GM21528 (cell line): Measurements from ENCODE around the gene FGD3.
"Not testable (repeated sequence)": the region's sequence is repeated elsewhere in the genome, so short reads cannot be mapped to it uniquely, and the experiment has no call there.

Experiments used
- ATAC-seq: cut with Tn5 transposase; IDR thresholded peaks from one replicate; pipeline ENCODE4 v1.9.1; 2021; ENCODE audit warnings: mild to moderate bottlenecking, moderate library complexity; ENCODE audit not compliant: unreplicated experiment, low FRiP score

FGD3 gene

GRCh38 chr9:93004561-93004960, 57.2 kb downstream of the FGD3 start:
- ATAC-seq: no peak

DNA sequence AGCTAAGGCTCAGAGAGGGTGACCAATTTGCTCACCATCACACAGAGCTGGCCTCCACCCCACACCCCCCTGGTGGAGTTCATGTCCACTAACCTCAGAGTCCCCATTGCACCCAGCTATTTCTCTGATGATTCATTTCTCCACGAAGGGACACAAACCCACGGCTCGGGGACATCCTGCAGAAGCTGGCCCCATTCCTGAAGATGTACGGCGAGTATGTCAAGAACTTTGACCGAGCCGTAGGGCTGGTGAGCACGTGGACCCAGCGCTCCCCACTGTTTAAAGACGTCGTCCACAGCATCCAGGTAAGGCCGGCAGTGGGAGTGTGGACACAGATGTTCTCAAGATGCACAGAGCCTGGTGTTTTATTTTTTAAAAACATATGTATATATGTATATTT, 58.6 kb downstream of the FGD3 start:
- ATAC-seq: no peak

- no peak for ATAC-seq
Measured at GRCh38 chr9:93007529-93008058, 60.3 kb downstream of the FGD3 start.

DNA sequence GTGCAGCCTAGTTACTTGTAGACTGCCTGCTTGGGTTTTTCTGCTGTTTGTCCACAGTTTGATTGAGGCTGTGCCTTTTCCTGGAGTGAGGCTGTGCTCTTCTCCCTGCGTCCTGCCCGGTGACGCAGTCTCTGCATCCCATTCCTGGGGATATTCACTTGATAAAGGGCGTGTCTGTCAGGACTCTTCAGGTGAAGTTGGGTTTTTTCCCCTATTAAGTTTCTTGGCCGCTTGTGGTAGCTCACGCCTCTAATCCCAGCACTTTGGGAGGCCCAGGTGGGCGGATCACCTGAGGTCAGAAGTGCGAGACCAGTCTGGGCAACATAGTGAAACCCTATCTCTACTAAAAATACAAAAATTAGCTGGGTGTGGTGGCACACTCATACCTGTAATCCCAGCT, 61.1 kb downstream of the FGD3 start:
- ATAC-seq: no peak

DNA sequence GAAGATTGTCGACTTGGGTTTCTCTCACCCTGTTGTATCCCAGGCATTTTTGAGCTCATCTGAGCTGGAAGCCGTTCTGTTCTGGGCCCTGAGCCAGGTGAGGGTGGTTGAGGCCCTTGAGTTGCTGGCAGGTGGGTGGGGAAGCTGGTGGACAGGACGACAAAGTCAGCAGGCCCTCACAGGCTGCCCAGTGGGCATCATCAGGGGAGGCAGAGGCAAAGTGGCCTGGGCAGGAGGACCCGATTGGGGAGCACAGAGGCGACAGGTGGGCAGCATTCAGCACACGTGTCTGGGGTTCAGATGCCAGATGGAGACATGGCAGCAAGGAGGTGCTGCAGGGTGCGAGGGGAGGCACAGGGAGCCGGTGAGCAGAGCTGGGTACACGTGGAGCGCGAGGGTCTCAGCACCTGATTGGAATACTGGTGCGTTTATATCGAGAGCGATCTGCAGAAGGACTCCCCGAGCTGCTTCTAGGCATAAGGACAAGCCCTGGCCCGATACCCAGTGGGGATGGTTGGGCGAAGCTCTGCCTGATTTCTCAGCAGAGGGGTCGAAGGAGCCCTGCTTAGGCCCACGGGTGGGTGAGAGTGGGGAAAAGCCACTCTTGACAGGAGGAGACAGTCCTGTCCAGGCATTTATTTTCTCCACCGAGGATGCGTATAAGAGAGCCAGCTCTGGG, 62.2 kb downstream of the FGD3 start:
- no peak for ATAC-seq

DNA sequence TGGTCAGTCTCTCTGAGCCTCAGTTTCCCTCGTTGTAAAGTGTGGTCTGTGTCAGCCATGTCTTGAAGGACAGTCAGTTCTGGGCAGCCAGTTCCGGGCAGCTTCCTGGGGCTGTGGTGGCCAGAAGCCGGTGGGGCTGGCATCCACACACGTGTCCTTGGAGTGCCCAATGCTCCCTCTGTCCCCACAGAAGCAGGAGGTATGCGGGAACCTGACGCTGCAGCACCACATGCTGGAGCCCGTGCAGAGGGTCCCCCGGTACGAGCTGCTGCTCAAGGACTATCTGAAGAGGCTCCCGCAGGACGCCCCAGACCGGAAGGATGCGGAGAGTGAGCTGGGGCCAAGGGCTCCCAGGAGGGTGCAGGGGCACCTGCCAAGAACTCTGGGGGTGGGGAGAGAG, 62.7 kb downstream of the FGD3 start:
- no peak for ATAC-seq

DNA sequence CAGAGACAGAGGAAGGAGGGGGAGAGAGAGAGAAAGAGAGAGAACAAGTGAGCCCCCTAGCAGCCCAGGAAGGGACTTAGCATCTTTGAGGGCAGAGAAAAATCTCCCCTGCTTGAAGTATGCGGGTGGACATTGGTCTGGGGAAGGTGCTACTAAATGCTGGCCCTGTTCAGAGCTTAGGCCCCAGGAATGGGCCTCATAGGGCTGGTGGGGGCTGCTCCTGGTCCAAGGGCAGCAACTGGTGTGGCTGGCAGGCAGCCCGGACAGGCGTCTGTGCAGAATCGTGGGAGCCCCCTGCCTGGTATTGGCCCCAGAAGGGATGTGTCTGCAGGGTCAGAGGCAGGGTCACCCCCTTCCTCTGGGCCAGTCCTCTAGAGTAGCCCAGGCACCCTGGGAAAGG, 63.4 kb downstream of the FGD3 start:
- no peak for ATAC-seq

DNA sequence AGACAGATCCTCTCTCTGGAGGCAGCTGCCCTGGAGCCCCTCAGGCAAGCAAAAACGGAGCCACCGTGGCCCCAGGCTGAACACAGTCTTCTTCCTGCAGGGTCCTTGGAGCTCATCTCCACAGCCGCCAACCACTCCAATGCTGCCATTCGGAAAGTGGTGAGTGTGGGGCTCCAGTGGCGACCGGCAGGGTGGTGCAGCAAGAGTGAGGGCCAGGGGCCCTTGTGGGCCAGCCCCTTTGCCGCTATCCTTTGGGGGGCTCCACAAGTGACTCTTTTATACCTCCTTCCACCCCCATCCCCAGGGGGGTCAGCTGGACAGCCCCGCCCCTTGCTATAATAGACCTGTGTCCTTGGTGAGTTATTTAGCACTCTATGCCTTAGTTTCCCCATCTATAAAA, 63.8 kb downstream of the FGD3 start:
- ATAC-seq: no peak

DNA sequence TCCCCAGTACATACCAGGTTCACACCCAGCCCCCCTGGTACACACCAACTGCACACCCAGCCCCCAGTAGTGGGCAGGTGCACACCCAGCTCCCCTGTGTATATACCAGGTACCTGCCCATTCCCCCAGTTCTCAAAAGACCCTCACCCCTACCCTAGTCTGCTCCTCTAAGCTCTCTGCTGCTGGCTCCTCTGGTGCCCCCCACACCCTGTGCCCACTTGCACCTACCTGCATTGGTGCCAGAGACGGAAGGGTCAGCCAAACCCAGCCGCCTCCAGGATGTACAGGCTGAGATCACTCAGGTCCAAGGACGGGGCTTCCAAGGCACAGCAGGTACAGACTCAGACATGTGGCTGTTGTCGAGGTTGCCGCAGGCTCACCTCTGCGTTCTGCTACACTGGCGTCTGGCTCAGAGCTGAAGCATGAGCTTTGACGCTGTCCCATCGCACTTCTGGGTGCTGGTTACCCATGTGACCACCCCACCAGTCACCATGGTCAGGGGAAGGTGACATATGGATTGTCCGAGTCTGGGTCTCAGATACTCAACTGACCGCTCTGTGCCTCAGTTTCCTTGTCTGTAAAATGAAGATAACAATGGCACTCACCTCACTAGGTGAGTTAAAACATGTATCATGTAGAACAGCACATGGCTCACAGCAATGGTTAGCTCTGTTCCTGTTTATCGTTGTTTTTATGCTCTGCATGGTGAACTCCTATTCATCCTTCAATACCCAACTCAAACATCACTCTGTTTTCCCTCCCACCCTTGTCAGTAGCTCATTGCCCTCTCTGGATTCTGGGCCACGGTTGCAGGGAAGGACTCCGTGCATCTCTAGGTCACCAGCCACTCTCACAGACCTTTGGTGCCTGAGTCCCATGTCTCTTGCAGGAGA, 65.9 kb downstream of the FGD3 start:
- ATAC-seq: no peak

DNA sequence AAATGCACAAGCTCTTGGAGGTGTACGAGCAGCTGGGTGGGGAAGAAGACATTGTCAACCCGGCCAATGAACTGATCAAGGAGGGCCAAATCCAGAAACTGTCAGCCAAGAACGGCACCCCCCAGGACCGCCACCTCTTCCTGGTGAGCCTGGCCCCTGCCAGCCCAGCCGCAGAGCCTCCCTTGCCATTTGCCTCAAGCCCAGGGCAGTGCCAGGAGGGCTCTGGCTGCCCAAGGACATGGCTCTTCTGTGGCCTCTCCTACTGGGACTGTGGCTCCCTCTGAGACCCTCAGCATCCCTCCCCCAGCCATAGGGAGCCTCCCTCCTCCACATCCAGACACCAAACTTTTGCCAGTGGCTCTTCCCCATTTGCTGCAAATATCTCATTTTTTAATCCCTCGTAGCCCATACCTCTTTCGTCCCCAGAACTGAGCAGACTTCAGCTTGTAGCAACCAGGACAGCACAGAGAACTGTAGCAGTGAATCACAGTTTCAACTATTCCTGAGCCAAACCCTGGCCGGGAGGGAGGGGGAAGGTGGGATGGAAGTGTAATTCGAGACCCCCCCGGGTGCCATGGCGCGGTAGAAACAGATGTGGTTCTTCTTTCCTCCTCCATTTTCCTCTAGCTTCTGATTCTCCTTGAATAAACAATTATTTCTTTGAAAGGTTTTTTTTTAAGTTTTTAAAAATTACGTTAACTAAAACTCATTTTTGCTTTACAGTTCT, 66.7 kb downstream of the FGD3 start:
- no peak for ATAC-seq

DNA sequence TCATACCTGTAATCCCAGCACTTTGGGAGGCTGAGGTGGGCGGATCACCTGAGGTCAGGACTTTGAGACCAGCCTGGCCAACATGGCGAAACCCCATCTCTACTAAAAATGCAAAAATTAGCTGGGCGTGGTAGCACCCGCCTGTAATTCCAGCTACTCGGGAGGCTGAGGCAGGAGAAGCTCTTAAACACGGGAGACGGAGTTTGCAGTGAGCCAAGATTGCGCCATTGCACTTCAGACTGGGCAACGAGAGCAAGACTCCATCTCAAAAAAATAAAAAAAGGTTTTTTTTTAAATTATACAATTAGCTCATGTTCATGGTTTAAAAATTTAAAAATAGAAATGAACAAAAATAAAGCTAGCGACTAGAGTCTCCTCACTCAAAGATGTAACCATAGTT, 67.9 kb downstream of the FGD3 start:
- not testable (repeated sequence) for ATAC-seq

DNA sequence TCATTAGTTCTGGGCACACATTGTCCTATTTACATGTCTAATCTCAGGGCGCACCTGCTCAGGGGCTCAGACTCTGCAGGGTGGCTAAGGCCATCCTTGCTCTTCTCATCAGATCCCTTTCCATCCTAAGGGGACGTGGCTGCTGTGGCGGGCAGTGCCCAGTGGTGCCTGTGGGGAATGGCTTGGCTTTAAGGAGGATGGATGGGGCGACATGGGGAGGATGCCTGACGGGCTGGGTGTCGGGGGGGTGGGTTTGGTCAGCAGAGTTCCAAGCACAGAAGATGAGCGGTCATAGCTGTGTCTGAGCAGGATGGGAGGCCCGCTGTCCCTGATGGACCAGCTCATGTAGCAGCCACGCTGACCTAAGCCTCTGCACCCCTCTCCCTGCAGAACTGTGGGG, 70.3 kb downstream of the FGD3 start:
- no peak for ATAC-seq

DNA sequence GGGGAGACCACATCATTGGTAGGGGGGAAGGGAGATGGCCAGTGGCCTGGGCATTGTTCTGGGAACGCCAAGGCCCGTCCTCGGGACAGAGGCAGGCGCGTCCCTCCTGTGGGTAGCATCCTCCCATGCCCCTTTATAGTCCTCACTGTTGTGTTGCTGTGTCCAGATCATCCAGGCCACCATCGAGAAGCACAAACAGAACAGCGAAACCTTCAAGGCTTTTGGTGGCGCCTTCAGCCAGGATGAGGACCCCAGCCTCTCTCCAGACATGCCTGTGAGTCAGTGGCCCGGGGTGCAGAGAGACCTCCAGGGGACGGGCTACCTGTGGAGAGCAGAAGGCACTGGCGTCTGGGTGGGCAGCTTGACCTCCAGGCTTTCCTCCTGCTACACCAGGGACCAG, 72.8 kb downstream of the FGD3 start:
- ATAC-seq: no peak

DNA sequence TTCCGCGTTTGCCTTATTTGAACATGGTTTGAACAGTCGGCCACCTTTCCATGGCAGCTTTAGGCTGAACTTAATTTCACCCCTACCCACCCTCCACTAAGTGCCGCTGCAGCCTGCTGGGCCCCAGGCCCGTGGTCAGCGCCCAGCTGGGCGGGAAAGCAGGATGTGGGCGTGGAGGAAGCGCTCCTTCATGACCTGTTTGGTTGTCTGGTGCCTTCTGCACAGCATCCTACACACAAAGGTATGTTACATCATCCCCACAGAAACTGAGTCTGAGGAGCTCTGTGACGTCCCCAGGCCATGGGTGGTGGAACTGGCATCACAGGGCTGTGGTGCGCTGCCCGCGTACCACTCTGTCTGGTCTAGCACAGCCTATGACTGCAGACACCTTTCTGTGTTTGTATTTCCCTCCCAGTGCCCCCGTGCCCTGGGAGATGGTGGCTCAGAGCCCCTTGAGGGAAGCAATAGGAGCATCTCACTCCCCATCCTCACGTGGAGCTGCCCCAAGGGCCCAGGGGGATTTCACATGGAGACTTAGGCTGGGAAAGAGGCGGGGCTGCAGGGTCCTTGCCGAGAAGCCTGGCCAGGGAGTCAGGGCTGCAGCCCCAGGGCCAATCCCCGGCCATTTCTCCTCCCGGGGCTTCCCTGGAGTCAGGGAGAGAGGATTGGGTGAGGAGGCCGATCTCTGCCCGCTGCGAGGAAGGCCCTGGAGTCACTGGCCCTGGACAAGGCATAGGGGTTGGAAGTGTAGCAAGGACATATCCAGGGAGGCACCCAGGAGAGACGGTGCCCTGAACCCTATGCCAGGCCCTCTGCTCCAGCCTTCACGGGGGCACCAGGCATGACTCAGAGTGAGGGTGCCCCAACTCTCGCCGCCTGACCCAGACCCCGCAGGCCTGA, 73.7 kb downstream of the FGD3 start:
- ATAC-seq: no peak

GRCh38 chr9:93022066-93022465, 74.7 kb downstream of the FGD3 start:
- no peak for ATAC-seq

- no peak for ATAC-seq
Measured at GRCh38 chr9:93022721-93023520, 75.6 kb downstream of the FGD3 start.

GRCh38 chr9:93023521-93023815, 76.1 kb downstream of the FGD3 start:
- no peak for ATAC-seq

DNA sequence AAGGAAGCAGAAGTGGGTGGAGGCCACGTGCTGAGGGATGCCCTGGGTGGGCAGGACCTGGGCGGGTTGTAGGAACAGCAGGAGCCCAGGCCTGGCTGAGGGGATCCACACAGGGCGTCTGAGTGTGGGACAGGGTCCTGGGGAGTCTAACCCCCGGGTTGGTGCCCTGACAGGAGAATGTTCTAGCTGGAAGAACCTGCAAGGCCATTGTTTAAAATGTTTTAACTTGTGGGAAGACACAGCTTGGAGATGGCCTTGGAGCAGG, 77.3 kb downstream of the FGD3 start:
- no peak for ATAC-seq

DNA sequence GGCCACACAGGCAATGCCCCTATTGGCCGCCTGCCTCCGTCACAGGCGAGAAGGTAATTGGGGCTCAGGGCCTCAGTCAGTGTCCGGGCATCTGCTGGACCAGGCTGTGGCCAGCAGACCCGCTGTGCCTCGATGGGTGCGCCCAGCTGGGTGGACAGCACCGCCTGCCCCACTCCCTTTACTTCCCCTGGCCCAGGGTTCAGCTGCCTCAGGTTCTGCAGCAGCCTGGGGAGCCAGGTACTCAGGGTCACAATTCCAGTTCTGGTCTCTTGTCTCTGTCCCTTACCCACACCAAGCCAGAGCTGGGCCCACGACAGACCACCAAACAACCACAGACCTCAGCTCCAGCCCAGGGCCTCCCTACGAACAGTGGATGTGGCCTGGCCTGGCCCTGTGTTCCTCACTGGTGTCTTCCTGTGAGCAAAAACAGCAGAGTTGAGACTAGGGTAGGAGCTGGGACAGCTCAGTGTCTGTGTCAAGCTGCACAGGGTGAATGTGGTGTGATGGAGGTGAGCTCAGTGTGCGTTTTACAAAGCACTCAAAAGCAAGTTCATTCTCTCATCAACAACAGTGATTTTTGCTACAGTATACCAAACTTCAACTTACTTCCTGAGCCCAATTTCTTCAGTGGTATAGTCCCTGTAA, 77.8 kb downstream of the FGD3 start:
- ATAC-seq: no peak
